WTC11 (cell line): ENCODE data around the gene POLR2E. TPM values are rescaled to one million over a fixed set of nuclear protein-coding genes. Genes with fewer than 3 reads are reported as not detected.

Experiments
- ATAC-seq: fragments of 200-7000 bp; cut with Tn5 transposase; 2 replicates; pipeline ENCODE4 v1.10.0; 2021; ENCODE audit warnings: mild to moderate bottlenecking, moderate library complexity
- CTCF ChIA-PET: fragments of 300-600 bp; sonication (Branson Sonifier 250); formaldehyde crosslinking; loops from one replicate; lab custom pipeline; 2021; ENCODE audit warnings: antibody characterized with exemption; lab: Charles Lee
- POLR2A ChIA-PET: fragments of 350-600 bp; sonication (Branson Sonifier 250); formaldehyde crosslinking; loops from one replicate; lab custom pipeline; 2021; ENCODE audit warnings: antibody characterized with exemption; lab: Charles Lee
- DNase-seq: peaks from one replicate; pipeline ENCODE4 v3.0.0; 2021; ENCODE audit warnings: low spot score
- H3K27ac Mint-ChIP-seq: 2 replicates; pipeline ENCODE4 v1.8.0; 2021; ENCODE audit warnings: mixed read lengths
- H3K27me3 Mint-ChIP-seq: 2 replicates; pipeline ENCODE4 v1.8.0; 2021; ENCODE audit warnings: low read depth, mild to moderate bottlenecking, moderate library complexity, mixed read lengths
- H3K36me3 Mint-ChIP-seq: 2 replicates; pipeline ENCODE4 v1.8.0; 2021; ENCODE audit warnings: mixed read lengths
- H3K4me1 Mint-ChIP-seq: 2 replicates; pipeline ENCODE4 v1.8.0; 2022; ENCODE audit warnings: mixed read lengths
- H3K4me3 Mint-ChIP-seq: 2 replicates; pipeline ENCODE4 v1.8.0; 2021; ENCODE audit warnings: mild to moderate bottlenecking, moderate library complexity, mixed read lengths
- H3K9me3 Mint-ChIP-seq: 2 replicates; pipeline ENCODE4 v1.8.0; 2021; ENCODE audit warnings: mixed read lengths
- FOXP1 ChIP-seq: sonication (generic); formaldehyde crosslinking; IDR thresholded peaks from 2 replicates; pipeline ENCODE4 v1.8.0; 2022; ENCODE audit warnings: missing genetic modification reagents, mild to moderate bottlenecking, moderate library complexity, borderline replicate concordance
- GTF2I ChIP-seq: fragments of 250-450 bp; sonication (Bioruptor Pico); conservative IDR thresholded peaks from 2 replicates; pipeline ENCODE4 v1.4.0; 2021; ENCODE audit warnings: mild to moderate bottlenecking
- IRF1 ChIP-seq: sonication (generic); formaldehyde crosslinking; IDR thresholded peaks from 2 replicates; pipeline ENCODE4 v1.8.0; 2023; ENCODE audit warnings: missing genetic modification reagents
- MXD4 ChIP-seq: fragments of 250-450 bp; sonication (Bioruptor Pico); IDR thresholded peaks from 2 replicates; pipeline ENCODE4 v1.8.0; 2021; ENCODE audit warnings: mild to moderate bottlenecking, moderate library complexity, borderline replicate concordance
- NFATC4 ChIP-seq: fragments of 250-450 bp; sonication (Bioruptor Pico); IDR thresholded peaks from 2 replicates; pipeline ENCODE4 v1.9.0; 2021; ENCODE audit warnings: mild to moderate bottlenecking
- NR3C1 ChIP-seq: sonication (generic); formaldehyde crosslinking; conservative IDR thresholded peaks from 2 replicates; pipeline ENCODE4 v1.8.1; 2023; ENCODE audit warnings: low read depth, mild to moderate bottlenecking, missing genetic modification reagents
- OVOL2 ChIP-seq: fragments of 250-450 bp; sonication (Bioruptor Pico); IDR thresholded peaks from 2 replicates; pipeline ENCODE4 v1.9.0; 2021; ENCODE audit warnings: mild to moderate bottlenecking, borderline replicate concordance
- RELA ChIP-seq: sonication (generic); formaldehyde crosslinking; IDR thresholded peaks from 2 replicates; pipeline ENCODE4 v1.8.1; 2022; ENCODE audit warnings: missing genetic modification reagents, mild to moderate bottlenecking, borderline replicate concordance
- RORB ChIP-seq: fragments of 250-450 bp; sonication (Bioruptor Pico); IDR thresholded peaks from 2 replicates; pipeline ENCODE4 v1.9.0; 2021; ENCODE audit warnings: mild to moderate bottlenecking
- SMAD3 ChIP-seq: sonication (generic); formaldehyde crosslinking; IDR thresholded peaks from 2 replicates; pipeline ENCODE4 v1.8.0; 2022; ENCODE audit warnings: missing genetic modification reagents, mild to moderate bottlenecking, borderline replicate concordance
- SMAD4 ChIP-seq: sonication (generic); formaldehyde crosslinking; IDR thresholded peaks from 2 replicates; pipeline ENCODE4 v1.8.0; 2022; ENCODE audit warnings: mild to moderate bottlenecking, missing genetic modification reagents
- STAT6 ChIP-seq: sonication (generic); formaldehyde crosslinking; conservative IDR thresholded peaks from 2 replicates; pipeline ENCODE4 v1.8.1; 2023; ENCODE audit warnings: mild to moderate bottlenecking, low read depth, missing genetic modification reagents, moderate library complexity
- TCF7 ChIP-seq: sonication (generic); formaldehyde crosslinking; IDR thresholded peaks from 2 replicates; pipeline ENCODE4 v1.8.0; 2022; ENCODE audit warnings: mild to moderate bottlenecking, low read depth, missing genetic modification reagents, moderate library complexity
- TEAD4 ChIP-seq: sonication (generic); formaldehyde crosslinking; IDR thresholded peaks from 2 replicates; pipeline ENCODE4 v1.8.0; 2022; ENCODE audit warnings: mild to moderate bottlenecking, missing genetic modification reagents
- ZBTB21 ChIP-seq: sonication (generic); formaldehyde crosslinking; IDR thresholded peaks from 2 replicates; pipeline ENCODE4 v1.8.1; 2023; ENCODE audit warnings: mild to moderate bottlenecking, missing genetic modification reagents, borderline replicate concordance
- ZMAT4 ChIP-seq: fragments of 250-450 bp; sonication (Bioruptor Pico); IDR thresholded peaks from 2 replicates; pipeline ENCODE4 v1.9.0; 2021; ENCODE audit warnings: mild to moderate bottlenecking
- ZNF263 ChIP-seq: sonication (generic); formaldehyde crosslinking; IDR thresholded peaks from 2 replicates; pipeline ENCODE4 v1.8.1; 2022; ENCODE audit warnings: low read depth, mild to moderate bottlenecking, moderate library complexity, missing genetic modification reagents
- ZNF317 ChIP-seq: sonication (generic); formaldehyde crosslinking; IDR thresholded peaks from 2 replicates; pipeline ENCODE4 v1.8.1; 2023; ENCODE audit warnings: low read depth, mild to moderate bottlenecking, moderate library complexity, missing genetic modification reagents, borderline replicate concordance
- ZNF423 ChIP-seq: fragments of 250-450 bp; sonication (Bioruptor Pico); IDR thresholded peaks from 2 replicates; pipeline ENCODE4 v2.1.2; 2022; ENCODE audit warnings: mild to moderate bottlenecking, moderate library complexity
- total RNA-seq: library from RNA; stranded (reverse); gene quantifications from 3 replicates; pipeline ENCODE4 v1.2.3, GENCODE V29; 2021
- TF ChIP-seq, protein P1 (sequence below): sonication (generic); formaldehyde crosslinking; IDR thresholded peaks from 2 replicates; pipeline ENCODE4 v1.8.1; 2023; ENCODE audit warnings: mild to moderate bottlenecking, missing genetic modification reagents
- TF ChIP-seq, protein P2 (sequence below): sonication (generic); formaldehyde crosslinking; IDR thresholded peaks from 2 replicates; pipeline ENCODE4 v1.8.1; 2023; ENCODE audit warnings: mild to moderate bottlenecking, missing genetic modification reagents, moderate library complexity
- TF ChIP-seq, protein P3 (sequence below): sonication (generic); formaldehyde crosslinking; IDR thresholded peaks from 2 replicates; pipeline ENCODE4 v1.8.1; 2022; ENCODE audit warnings: missing genetic modification reagents, borderline replicate concordance

Gene POLR2E
- total RNA-seq, 1 experiment from 2014 or later = 275 TPM

- Mint-ChIP-seq H3K36me3 (no peaks in the 10 kb centered on the region), H3K4me3 (peak overlapping the region; percentile 27; the same call in 1 of the 2 replicates), H3K4me1 (peaks cover 20% of the 10 kb centered on the region), H3K27me3 (no peaks in the 10 kb centered on the region), H3K9me3 (no peaks in the 10 kb centered on the region), H3K27ac (peak overlapping the region; percentile 27; the same call in 1 of the 2 replicates)
- ChIA-PET POLR2A (interaction anchor here (0.7 to 1.1 kb wide), 4 partner anchors 9 to 36 kb away, joined by 3 to 7 read pairs (median 4); partner anchors contain the start of gene ARHGAP45), CTCF (interaction anchor here (1.1 to 4.7 kb wide), 8 partner anchors 10 to 139 kb away, joined by 3 to 27 read pairs (median 6); partner anchors contain the start of genes ARHGAP45 and ATP5F1D)
- no peak for ATAC-seq
- no peak for DNase-seq
- TF ChIP-seq ZNF423 (CRISPR knock-in tag) (no peak), ZNF263 (no peak), NR3C1 (CRISPR knock-in tag) (no peak), ZMAT4 (CRISPR knock-in tag) (no peak), RELA (CRISPR knock-in tag) (no peak), TCF7 (CRISPR knock-in tag) (no peak), IRF1 (CRISPR knock-in tag) (no peak)
- TF ChIP-seq, protein P1, sequence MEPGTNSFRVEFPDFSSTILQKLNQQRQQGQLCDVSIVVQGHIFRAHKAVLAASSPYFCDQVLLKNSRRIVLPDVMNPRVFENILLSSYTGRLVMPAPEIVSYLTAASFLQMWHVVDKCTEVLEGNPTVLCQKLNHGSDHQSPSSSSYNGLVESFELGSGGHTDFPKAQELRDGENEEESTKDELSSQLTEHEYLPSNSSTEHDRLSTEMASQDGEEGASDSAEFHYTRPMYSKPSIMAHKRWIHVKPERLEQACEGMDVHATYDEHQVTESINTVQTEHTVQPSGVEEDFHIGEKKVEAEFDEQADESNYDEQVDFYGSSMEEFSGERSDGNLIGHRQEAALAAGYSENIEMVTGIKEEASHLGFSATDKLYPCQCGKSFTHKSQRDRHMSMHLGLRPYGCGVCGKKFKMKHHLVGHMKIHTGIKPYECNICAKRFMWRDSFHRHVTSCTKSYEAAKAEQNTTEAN (CRISPR knock-in tag) = no peak
Measured at GRCh38 chr19:1102407-1103131, 7.4 kb upstream of the POLR2E start.

DNA sequence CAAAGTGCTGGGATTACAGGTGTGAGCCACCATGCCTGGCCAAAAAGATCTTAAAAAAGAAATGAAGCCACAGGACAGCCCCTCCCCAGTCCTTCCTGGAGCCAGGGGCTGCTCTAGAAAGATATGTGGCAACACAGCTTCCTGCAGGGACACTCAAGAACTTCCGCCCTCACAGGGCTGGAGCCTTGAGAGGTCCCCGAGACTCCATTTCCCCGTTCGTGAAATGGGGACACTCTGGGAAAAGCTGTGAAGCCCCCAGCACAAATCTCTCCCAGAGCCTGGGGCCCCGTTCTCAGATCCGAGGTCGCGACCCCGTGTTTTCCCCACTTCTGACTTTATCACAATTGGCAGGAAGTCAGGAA lies 6.1 kb upstream of the POLR2E start:
- Mint-ChIP-seq H3K27me3 (no peaks in the 10 kb centered on the region), H3K27ac (peak overlapping the region; percentile 88), H3K9me3 (no peaks in the 10 kb centered on the region), H3K36me3 (no peaks in the 10 kb centered on the region), H3K4me1 (peaks cover 20% of the 10 kb centered on the region), H3K4me3 (no peak overlapping the region)
- no peak for DNase-seq
- POLR2A ChIA-PET = interaction anchor here (0.8 to 1.8 kb wide), 6 partner anchors 11 to 62 kb away, joined by 3 to 4 read pairs (median 3); partner anchors contain the start of gene ABCA7
- CTCF ChIA-PET = interaction anchor here (0.6 to 4.7 kb wide), 10 partner anchors 12 to 165 kb away, joined by 3 to 27 read pairs (median 4); partner anchors contain the start of gene ARHGAP45
- no peak for ATAC-seq
- TF ChIP-seq GTF2I (CRISPR knock-in tag) (no peak), TEAD4 (CRISPR knock-in tag) (no peak), ZBTB21 (CRISPR knock-in tag) (no peak), OVOL2 (CRISPR knock-in tag) (no peak), NFATC4 (no peak)

- CTCF ChIA-PET = interaction anchor here (0.9 to 1.7 kb wide), 5 partner anchors 14 to 146 kb away, joined by 3 to 7 read pairs (median 4); no protein-coding TSS in a partner anchor
- POLR2A ChIA-PET = no interaction called here
- Mint-ChIP-seq H3K4me3 (no peak overlapping the region), H3K27me3 (no peaks in the 10 kb centered on the region), H3K4me1 (peaks cover 26% of the 10 kb centered on the region), H3K36me3 (no peaks in the 10 kb centered on the region), H3K9me3 (no peaks in the 10 kb centered on the region), H3K27ac (peak overlapping the region; percentile 51; the same call in 1 of the 2 replicates)
- DNase-seq (no peak), ATAC-seq (no peak)
- no peak for TF ChIP-seq STAT6
- TF ChIP-seq SMAD4 (CRISPR knock-in tag) = no peak
- TF ChIP-seq RORB (CRISPR knock-in tag) = no peak
- TF ChIP-seq, protein P2, sequence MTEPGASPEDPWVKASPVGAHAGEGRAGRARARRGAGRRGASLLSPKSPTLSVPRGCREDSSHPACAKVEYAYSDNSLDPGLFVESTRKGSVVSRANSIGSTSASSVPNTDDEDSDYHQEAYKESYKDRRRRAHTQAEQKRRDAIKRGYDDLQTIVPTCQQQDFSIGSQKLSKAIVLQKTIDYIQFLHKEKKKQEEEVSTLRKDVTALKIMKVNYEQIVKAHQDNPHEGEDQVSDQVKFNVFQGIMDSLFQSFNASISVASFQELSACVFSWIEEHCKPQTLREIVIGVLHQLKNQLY (CRISPR knock-in tag) = no peak
- TF ChIP-seq SMAD3 (CRISPR knock-in tag) = no peak
- no peak for TF ChIP-seq MXD4 (CRISPR knock-in tag)
- no peak for TF ChIP-seq ZNF317
- TF ChIP-seq FOXP1 (CRISPR knock-in tag) = no peak
- no peak for TF ChIP-seq ZBTB21 (CRISPR knock-in tag)
- TF ChIP-seq, protein P3, sequence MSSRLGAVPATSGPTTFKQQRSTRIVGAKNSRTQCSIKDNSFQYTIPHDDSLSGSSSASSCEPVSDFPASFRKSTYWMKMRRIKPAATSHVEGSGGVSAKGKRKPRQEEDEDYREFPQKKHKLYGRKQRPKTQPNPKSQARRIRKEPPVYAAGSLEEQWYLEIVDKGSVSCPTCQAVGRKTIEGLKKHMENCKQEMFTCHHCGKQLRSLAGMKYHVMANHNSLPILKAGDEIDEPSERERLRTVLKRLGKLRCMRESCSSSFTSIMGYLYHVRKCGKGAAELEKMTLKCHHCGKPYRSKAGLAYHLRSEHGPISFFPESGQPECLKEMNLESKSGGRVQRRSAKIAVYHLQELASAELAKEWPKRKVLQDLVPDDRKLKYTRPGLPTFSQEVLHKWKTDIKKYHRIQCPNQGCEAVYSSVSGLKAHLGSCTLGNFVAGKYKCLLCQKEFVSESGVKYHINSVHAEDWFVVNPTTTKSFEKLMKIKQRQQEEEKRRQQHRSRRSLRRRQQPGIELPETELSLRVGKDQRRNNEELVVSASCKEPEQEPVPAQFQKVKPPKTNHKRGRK (CRISPR knock-in tag) = no peak
Measured at GRCh38 chr19:1098177-1099051, 3.2 kb upstream of the POLR2E start.
